Osteoblast (primary cell): ENCODE measurements around the gene AGFG1. TPM values are rescaled to one million over a fixed set of nuclear protein-coding genes. Genes with fewer than 3 reads are reported as not detected.

Source experiments
- DNase-seq: peaks from one replicate; pipeline ENCODE4 v3.0.0; 2011; ENCODE audit warnings: low spot score, mixed read lengths; ENCODE audit not compliant: insufficient read length; ENCODE audit errors: missing footprints
- H2AFZ ChIP-seq: 2 replicates; pipeline ENCODE4 v1.6.0; 2011; ENCODE audit warnings: mild to moderate bottlenecking, low read length
- H3K27ac ChIP-seq: 2 replicates; pipeline ENCODE4 v1.5.1; 2011; ENCODE audit warnings: mild to moderate bottlenecking, low read depth, low read length, moderate library complexity
- H3K27me3 ChIP-seq: 2 replicates; pipeline ENCODE4 v1.6.0; 2012; ENCODE audit warnings: mild to moderate bottlenecking, control low read depth, inconsistent platforms, low read length, moderate library complexity; ENCODE audit not compliant: insufficient read depth
- H3K36me3 ChIP-seq: 2 replicates; pipeline ENCODE4 v1.5.1; 2011; ENCODE audit warnings: mild to moderate bottlenecking, low read length, control low read depth, moderate library complexity; ENCODE audit not compliant: insufficient read depth
- H3K4me1 ChIP-seq: 2 replicates; pipeline ENCODE4 v1.5.1; 2011; ENCODE audit warnings: mild to moderate bottlenecking, low read length, control low read depth, moderate library complexity; ENCODE audit not compliant: insufficient read depth
- H3K4me2 ChIP-seq: 2 replicates; pipeline ENCODE4 v1.6.0; 2011; ENCODE audit warnings: mild to moderate bottlenecking, low read length; ENCODE audit not compliant: insufficient read depth
- H3K4me3 ChIP-seq: fragments of 200-600 bp; sonication (generic); 3 replicates; pipeline ENCODE4 v1.5.1; 2012; ENCODE audit warnings: mild to moderate bottlenecking, low read length, inconsistent platforms; ENCODE audit not compliant: insufficient read depth
- H3K79me2 ChIP-seq: 2 replicates; pipeline ENCODE4 v1.6.0; 2012; ENCODE audit warnings: mild to moderate bottlenecking, low read length, control low read depth, inconsistent platforms; ENCODE audit not compliant: insufficient read depth
- H3K9me3 ChIP-seq: 2 replicates; pipeline ENCODE4 v1.5.1; 2011; ENCODE audit warnings: low read depth, low read length, control low read depth
- H4K20me1 ChIP-seq: 2 replicates; pipeline ENCODE4 v1.6.0; 2012; ENCODE audit warnings: mild to moderate bottlenecking, low read length, control low read depth; ENCODE audit not compliant: insufficient read depth
- CTCF ChIP-seq: IDR thresholded peaks from 2 replicates; pipeline ENCODE4 v1.5.1; 2011; ENCODE audit warnings: mild to moderate bottlenecking, low read depth, low read length, moderate library complexity; ENCODE audit errors: extremely low read depth
- total RNA-seq: library from RNA; depleted of rRNA; stranded (reverse); fragments of >200 nt; gene quantifications from 2 replicates; pipeline ENCODE4 v1.2.3, GENCODE V29; 2012

The AGFG1 gene
- total RNA-seq, 1 donor = 48.5 TPM

- peaks cover 12% of the 10 kb centered on the region for H4K20me1 ChIP-seq
- DNase-seq = no peak
- no peaks in the 10 kb centered on the region for H3K27me3 ChIP-seq
- no peak overlapping the region for H3K4me2 ChIP-seq
- H3K79me2 ChIP-seq = peaks cover 70% of the 10 kb centered on the region
- H3K4me3 ChIP-seq = no peak overlapping the region
- no peaks in the 10 kb centered on the region for H3K4me1 ChIP-seq
- H3K9me3 ChIP-seq = no peaks in the 10 kb centered on the region
- peaks cover 42% of the 10 kb centered on the region for H3K36me3 ChIP-seq
- no peak overlapping the region for H2AFZ ChIP-seq
- no peak overlapping the region for H3K27ac ChIP-seq
- TF ChIP-seq CTCF = no peak
These were observed 52.7 kb downstream of the AGFG1 start for GRCh38 chr2:227524665-227525064.

GRCh38 chr2:227527351-227527750 lies 55.4 kb downstream of the AGFG1 start:
- Histone ChIP-seq H3K36me3 (peaks cover 36% of the 10 kb centered on the region), H3K4me2 (no peak overlapping the region), H3K4me3 (no peak overlapping the region), H2AFZ (no peak overlapping the region), H4K20me1 (peaks cover 6% of the 10 kb centered on the region), H3K27ac (no peak overlapping the region), H3K27me3 (no peaks in the 10 kb centered on the region), H3K9me3 (no peaks in the 10 kb centered on the region), H3K4me1 (no peaks in the 10 kb centered on the region), H3K79me2 (peaks cover 44% of the 10 kb centered on the region)
- no peak for DNase-seq
- TF ChIP-seq CTCF = no peak

- Histone ChIP-seq H3K27me3 (no peaks in the 10 kb centered on the region), H3K36me3 (peaks cover 43% of the 10 kb centered on the region), H4K20me1 (peaks cover 2% of the 10 kb centered on the region), H3K4me2 (no peak overlapping the region), H3K4me3 (no peak overlapping the region), H2AFZ (no peak overlapping the region), H3K27ac (no peak overlapping the region), H3K9me3 (no peaks in the 10 kb centered on the region), H3K79me2 (peaks cover 33% of the 10 kb centered on the region), H3K4me1 (no peaks in the 10 kb centered on the region)
- no peak for TF ChIP-seq CTCF
- DNase-seq = no peak
These were observed 56.8 kb downstream of the AGFG1 start for GRCh38 chr2:227528803-227529202.

GRCh38 chr2:227529871-227530270 lies 57.9 kb downstream of the AGFG1 start:
- no peak overlapping the region for H3K27ac ChIP-seq
- no peak overlapping the region for H3K4me3 ChIP-seq
- H2AFZ ChIP-seq = no peak overlapping the region
- H3K4me1 ChIP-seq = no peaks in the 10 kb centered on the region
- peaks cover 2% of the 10 kb centered on the region for H4K20me1 ChIP-seq
- H3K9me3 ChIP-seq = no peaks in the 10 kb centered on the region
- no peak overlapping the region for H3K4me2 ChIP-seq
- H3K79me2 ChIP-seq = peaks cover 23% of the 10 kb centered on the region
- H3K36me3 ChIP-seq = peaks cover 44% of the 10 kb centered on the region
- DNase-seq = no peak
- H3K27me3 ChIP-seq = no peaks in the 10 kb centered on the region
- no peak for TF ChIP-seq CTCF
